GM19463 (cell line): ENCODE data around the gene TBC1D22A.
"Not testable (repeated sequence)": the region's sequence is repeated elsewhere in the genome, so short reads cannot be mapped to it uniquely, and the experiment has no call there.

Experiments used
- ATAC-seq: cut with Tn5 transposase; IDR thresholded peaks from one replicate; pipeline ENCODE4 v1.9.1; 2021; ENCODE audit warnings: mild to moderate bottlenecking, moderate library complexity; ENCODE audit not compliant: unreplicated experiment

TBC1D22A gene

GRCh38 chr22:46810856-46811786 lies 48.7 kb downstream of the TBC1D22A start:
- ATAC-seq, result no peak

DNA sequence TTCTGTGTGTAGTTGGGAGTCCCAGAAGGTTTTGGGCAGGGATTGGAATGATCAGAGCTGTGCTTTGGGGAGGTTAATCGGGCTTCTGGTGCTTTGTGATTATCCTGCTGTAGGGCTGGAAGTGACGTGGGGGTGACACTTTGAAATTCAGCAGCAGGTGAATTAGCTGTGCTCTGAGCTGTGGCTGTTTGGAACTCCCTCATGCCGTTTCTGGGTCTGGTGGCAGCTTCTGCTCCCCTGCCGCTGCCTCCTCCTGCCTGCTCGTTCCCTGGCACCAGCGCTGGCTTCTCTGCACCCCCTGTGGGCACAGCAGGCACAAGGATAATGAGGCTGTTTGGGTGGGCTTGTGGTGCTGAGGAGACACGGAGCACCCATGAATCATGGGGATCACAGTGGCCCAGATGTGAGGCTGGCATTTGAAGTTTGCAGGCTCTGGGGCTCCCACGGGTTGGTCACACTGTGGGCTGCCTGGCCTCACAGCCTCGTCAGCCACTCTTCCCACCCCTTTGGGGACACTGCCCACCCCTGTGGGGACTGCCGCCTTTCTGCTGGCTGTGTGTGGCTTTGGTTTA lies 49.7 kb downstream of the TBC1D22A start:
- ATAC-seq, result no peak

DNA sequence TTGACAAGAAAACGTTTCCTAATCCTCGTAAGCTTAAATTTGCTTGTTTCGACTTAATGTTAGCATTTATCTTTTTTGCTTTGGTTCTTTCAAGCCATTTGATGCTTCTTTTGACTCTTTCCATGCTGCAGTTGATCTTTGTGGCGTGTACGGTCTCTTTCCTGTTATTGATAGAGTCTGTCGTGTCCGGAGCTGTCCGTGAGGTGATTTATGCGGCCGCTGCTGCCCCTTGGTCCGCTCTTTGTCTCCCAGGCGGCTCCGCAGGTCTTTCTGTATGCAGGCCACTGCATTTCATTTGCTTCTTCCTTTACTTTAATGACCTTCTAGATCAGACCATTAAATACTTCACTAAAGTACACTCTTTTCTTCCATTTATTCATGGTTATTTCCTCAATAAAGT lies 50.3 kb downstream of the TBC1D22A start:
- ATAC-seq, result no peak

DNA sequence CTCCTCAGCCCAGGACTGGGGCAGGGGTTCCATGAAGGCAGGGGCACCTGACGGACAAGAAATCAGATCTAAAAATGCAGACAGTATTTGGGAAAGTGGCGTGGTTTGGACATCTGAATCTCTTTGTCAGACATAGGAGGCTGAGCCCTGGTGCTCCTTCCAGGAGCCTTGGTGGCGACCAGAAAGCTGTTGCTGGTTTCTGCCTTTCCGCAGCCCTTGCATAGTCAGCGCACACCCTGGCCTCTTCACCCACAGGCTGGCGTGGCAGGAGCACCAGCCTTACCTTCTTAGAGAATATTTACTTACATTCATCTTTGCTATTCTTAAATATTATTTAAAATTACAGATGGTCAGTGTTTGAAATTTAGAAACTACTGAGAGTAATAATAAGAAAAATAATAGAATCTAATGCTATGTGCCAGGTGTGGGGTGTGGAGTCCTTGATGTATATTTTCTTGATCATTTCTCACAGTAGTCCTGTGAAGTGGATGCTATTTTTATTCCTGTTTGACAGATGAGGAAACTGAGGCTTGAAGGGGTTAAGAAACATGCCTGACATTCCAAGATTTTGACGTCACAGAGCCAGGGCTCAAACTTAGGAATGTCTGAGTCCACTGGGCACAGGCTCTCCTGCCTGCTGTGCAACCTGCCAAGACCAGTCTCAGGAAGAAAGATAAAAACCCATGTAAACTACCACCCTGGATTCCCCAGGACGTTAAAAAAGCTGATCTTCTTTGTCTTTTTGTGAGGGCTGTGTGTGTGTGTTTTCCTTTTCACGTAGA lies 51.6 kb downstream of the TBC1D22A start:
- ATAC-seq, result no peak

DNA sequence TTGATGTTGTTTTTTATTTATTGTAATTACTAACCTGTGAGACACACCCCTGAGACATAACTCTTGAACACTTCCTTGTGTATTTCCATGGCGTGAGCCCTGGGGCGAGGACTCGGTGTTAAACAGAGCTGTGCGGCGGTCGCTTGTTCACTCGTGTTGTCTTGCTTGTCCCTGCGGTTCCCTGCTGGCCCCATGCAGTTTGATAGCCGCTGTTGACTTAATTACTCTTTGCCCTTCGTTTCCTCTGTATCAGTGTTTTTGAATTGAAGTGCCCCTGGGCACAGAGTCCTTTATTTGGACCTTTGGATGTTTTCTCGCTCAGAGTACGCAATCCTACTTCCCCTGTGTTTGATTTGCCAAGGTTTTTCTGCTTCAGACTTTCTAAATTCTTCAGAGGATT lies 52.7 kb downstream of the TBC1D22A start:
- no peak for ATAC-seq

- ATAC-seq, result no peak
Observed at GRCh38 chr22:46815559-46815895, 53.1 kb downstream of the TBC1D22A start.

- no peak for ATAC-seq
Observed at GRCh38 chr22:46815896-46816731, 53.7 kb downstream of the TBC1D22A start.

GRCh38 chr22:46817390-46817789 lies 54.9 kb downstream of the TBC1D22A start:
- not testable (repeated sequence) for ATAC-seq

GRCh38 chr22:46823248-46823647 lies 60.8 kb downstream of the TBC1D22A start:
- no peak for ATAC-seq

DNA sequence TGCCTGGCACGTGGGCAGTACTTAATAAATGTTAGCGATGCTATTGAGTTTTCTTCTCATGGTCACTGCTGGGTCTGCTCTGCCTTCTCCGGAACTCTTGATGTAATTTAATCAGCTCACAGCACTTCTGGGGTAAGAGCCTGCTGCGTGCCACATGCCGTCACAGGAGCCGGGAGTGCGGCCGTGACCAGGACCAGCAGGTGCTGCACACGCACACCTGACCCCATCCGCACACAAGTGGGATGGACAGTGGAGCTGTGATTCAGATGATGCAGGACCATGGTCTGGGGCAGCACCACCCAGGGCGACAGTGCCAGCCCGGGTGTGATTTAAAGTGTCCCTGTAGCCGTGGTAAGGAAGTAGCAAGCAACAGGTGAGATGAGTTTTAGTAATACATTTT lies 61.2 kb downstream of the TBC1D22A start:
- no peak for ATAC-seq

GRCh38 chr22:46824344-46824909 lies 62.0 kb downstream of the TBC1D22A start:
- ATAC-seq, result no peak

- no peak for ATAC-seq
Observed at GRCh38 chr22:46824980-46825544, 62.6 kb downstream of the TBC1D22A start.

DNA sequence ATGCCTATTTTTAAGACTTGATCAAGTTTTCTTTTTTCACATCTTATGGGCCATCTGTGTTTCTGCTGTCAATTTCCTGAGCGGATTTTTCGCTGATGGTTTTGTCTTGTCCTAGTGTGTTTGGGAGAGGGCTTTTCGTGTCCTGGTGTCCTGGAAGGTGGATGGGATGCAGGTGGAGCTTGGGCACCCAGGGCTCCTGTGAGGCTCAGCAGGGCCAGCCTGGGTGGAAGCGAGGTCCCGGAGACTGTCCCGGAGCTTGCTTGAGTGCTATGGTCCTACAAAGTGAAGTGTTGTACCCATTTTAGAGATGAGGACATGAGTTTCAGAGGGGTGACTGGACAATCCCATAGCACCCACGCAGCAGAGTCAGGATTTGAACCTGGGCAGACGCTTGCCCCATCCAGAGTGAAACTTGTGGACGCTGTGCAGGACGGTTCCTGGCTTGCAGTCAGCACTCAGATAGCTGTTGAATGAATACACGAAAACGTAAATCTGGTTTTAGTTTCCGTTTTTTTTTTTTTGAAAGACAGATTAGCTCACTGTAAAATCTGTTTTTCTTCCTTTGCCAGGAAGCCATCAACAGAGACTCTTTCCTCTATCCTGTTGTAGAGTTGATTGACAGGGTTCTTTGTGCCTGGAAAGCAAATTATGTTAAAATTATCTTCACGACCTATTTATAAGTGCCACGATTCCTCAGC lies 64.1 kb downstream of the TBC1D22A start:
- no peak for ATAC-seq

- ATAC-seq, result no peak
Observed at GRCh38 chr22:46827136-46827780, 64.8 kb downstream of the TBC1D22A start.

GRCh38 chr22:46827781-46828180 lies 65.3 kb downstream of the TBC1D22A start:
- ATAC-seq, result no peak

GRCh38 chr22:46828323-46828900 lies 66.0 kb downstream of the TBC1D22A start:
- no peak for ATAC-seq

- no peak for ATAC-seq
Observed at GRCh38 chr22:46829117-46829891, 66.9 kb downstream of the TBC1D22A start.
